Endothelial cell of umbilical vein (primary cell): Measurements from ENCODE around the gene CFTR. TPM values are rescaled to one million over a fixed set of nuclear protein-coding genes. Genes with fewer than 3 reads are reported as not detected.

ENCODE experiments used
- BruUV-seq: library from RNA; stranded (reverse); fragments of 400-500 nt; replicated peaks from 2 replicates; lab custom pipeline; 2021; lab: Mats Ljungman, UMichigan
- CTCF ChIA-PET: fragments of 300-600, 350-600 bp; sonication (Branson Sonifier 250); formaldehyde crosslinking; loops from one replicate; lab custom pipeline; 2021; ENCODE audit warnings: antibody characterized with exemption, inconsistent platforms; lab: Charles Lee
- POLR2A ChIA-PET: fragments of 300-600, 350-600 bp; sonication (Branson Sonifier 250); formaldehyde crosslinking; loops from one replicate; lab custom pipeline; 2021; ENCODE audit warnings: antibody characterized with exemption, inconsistent platforms; lab: Charles Lee
- DNase-seq: peaks from one replicate; pipeline ENCODE4 v3.0.0-alpha.2; 2011; ENCODE audit warnings: low read depth, low spot score
- FAIRE-seq: peaks from 2 replicates; lab custom pipeline; 2011; peaks lifted over from hg19 to GRCh38; lab: Jason Lieb, UNC
- H2AFZ ChIP-seq: 2 replicates; pipeline ENCODE4 v1.6.0; 2012; ENCODE audit warnings: low read depth, low read length, control low read depth, inconsistent platforms
- H3K27ac ChIP-seq: 2 replicates; pipeline ENCODE4 v1.5.1; 2011; ENCODE audit warnings: low read depth, mild to moderate bottlenecking, control low read depth, low read length, moderate library complexity; ENCODE audit not compliant: insufficient read depth
- H3K27me3 ChIP-seq, 2 experiments: 2 replicates each; pipeline versions ENCODE4 v1.6.0 to v1.6.1; 2011; ENCODE audit warnings: low read length in 2 of 2, mixed read lengths in 1 of 2; ENCODE audit not compliant: control insufficient read depth in 2 of 2, insufficient read depth in 2 of 2
- H3K36me3 ChIP-seq, 2 experiments: 2 replicates in 1 of 2; 3 replicates in 1 of 2; pipeline ENCODE4 v1.5.1; 2011; ENCODE audit warnings: low read length in 2 of 2, mild to moderate bottlenecking in 1 of 2, moderate library complexity in 1 of 2; ENCODE audit not compliant: control insufficient read depth in 2 of 2, insufficient read depth in 2 of 2; ENCODE audit errors: extremely low read depth in 1 of 2
- H3K4me1 ChIP-seq: 3 replicates; pipeline ENCODE4 v1.5.1; 2011; ENCODE audit warnings: mild to moderate bottlenecking, low read length; ENCODE audit not compliant: control insufficient read depth, insufficient read depth; ENCODE audit errors: extremely low read depth
- H3K4me2 ChIP-seq: 2 replicates; pipeline ENCODE4 v1.6.1; 2011; ENCODE audit warnings: low read length, control low read depth, mixed read lengths; ENCODE audit not compliant: insufficient read depth
- H3K4me3 ChIP-seq, 3 experiments: fragments of 200-600 bp in 1 of 3; sonication (generic), shearing (Covaris generic) in 1 of 3; replicated peaks in 1 of 3; 2 replicates each; pipeline ENCODE4 v1.5.1; 2011 to 2016; ENCODE audit warnings: control low read depth in 3 of 3, low read length in 3 of 3, mild to moderate bottlenecking in 2 of 3, inconsistent platforms in 1 of 3, low read depth in 1 of 3, moderate library complexity in 1 of 3; ENCODE audit not compliant: insufficient read depth in 1 of 3
- H3K79me2 ChIP-seq: 2 replicates; pipeline ENCODE4 v1.6.0; 2012; ENCODE audit warnings: low read length, inconsistent platforms; ENCODE audit not compliant: control insufficient read depth, insufficient read depth
- H3K9ac ChIP-seq: replicated peaks from 2 replicates; pipeline ENCODE3; 2011; ENCODE audit warnings: low read length, control low read depth; ENCODE audit not compliant: insufficient read depth; ENCODE audit errors: extremely low read depth
- H3K9me1 ChIP-seq: replicated peaks from 3 replicates; pipeline ENCODE4 v1.6.0; 2011; ENCODE audit warnings: mild to moderate bottlenecking, low read length; ENCODE audit not compliant: control insufficient read depth, insufficient read depth; ENCODE audit errors: extremely low read depth
- H3K9me3 ChIP-seq: replicated peaks from 2 replicates; pipeline ENCODE4 v1.5.1; 2012; ENCODE audit warnings: low read length, inconsistent platforms; ENCODE audit not compliant: control insufficient read depth, insufficient read depth
- H4K20me1 ChIP-seq: replicated peaks from 2 replicates; pipeline ENCODE3; 2011; ENCODE audit warnings: mild to moderate bottlenecking, low read length; ENCODE audit not compliant: control insufficient read depth, insufficient read depth; ENCODE audit errors: extremely low read depth
- EZH2 ChIP-seq: IDR thresholded peaks from 2 replicates; pipeline ENCODE4 v1.6.1; 2012; ENCODE audit warnings: borderline replicate concordance, low read depth, mild to moderate bottlenecking, moderate library complexity, low read length, inconsistent platforms; ENCODE audit not compliant: severe bottlenecking
- FOS ChIP-seq: IDR thresholded peaks from 2 replicates; pipeline ENCODE4 v1.6.1; 2011; ENCODE audit warnings: mild to moderate bottlenecking, low read length, moderate library complexity, borderline replicate concordance; ENCODE audit not compliant: insufficient read depth
- GATA2 ChIP-seq: IDR thresholded peaks from 2 replicates; pipeline ENCODE4 v1.7.0; 2011; ENCODE audit warnings: low read depth, mild to moderate bottlenecking, moderate library complexity, mixed read lengths, low read length; ENCODE audit not compliant: insufficient read length, insufficient read depth
- JUN ChIP-seq: IDR thresholded peaks from 2 replicates; pipeline ENCODE4 v1.6.1; 2011; ENCODE audit warnings: borderline replicate concordance, low read depth; ENCODE audit not compliant: insufficient read length, insufficient read depth
- MYC ChIP-seq: IDR thresholded peaks from one replicate; pipeline ENCODE4 v1.6.1; 2011; ENCODE audit warnings: mild to moderate bottlenecking, low read depth, low read length
- POLR2A ChIP-seq: IDR thresholded peaks from 2 replicates; pipeline ENCODE4 v1.6.1; 2012; ENCODE audit warnings: low read depth, mild to moderate bottlenecking, control low read depth, low read length
- POLR2AphosphoS5 ChIP-seq: IDR thresholded peaks from 2 replicates; pipeline ENCODE4 v1.6.1; 2012; ENCODE audit warnings: low read depth, mild to moderate bottlenecking, control low read depth, low read length, moderate library complexity; ENCODE audit not compliant: insufficient read depth
- dilution Hi-C: fragments of 300-500 bp; cut with MboI; formaldehyde crosslinking; loops from one replicate; pipeline ENCODE4 v1.15.0; 2019; ENCODE audit warnings: low sequenced_read_pairs; ENCODE audit not compliant: extremely low pct_ligation_motif_present
- intact Hi-C: fragments of 100-400 bp; cut with micrococcal nuclease; formaldehyde crosslinking; loops from one replicate; pipeline ENCODE4 v1.10.0; 2022
- polyA plus RNA-seq, 4 experiments: library from polyadenylated mRNA; depleted of rRNA in 3 of 4; stranded (reverse) in 3 of 4; unstranded in 1 of 4; fragments of >200 nt; gene quantifications; 2 replicates each; pipeline versions ENCODE4 v1.2.1 to v1.2.3, GENCODE V29; 2011 to 2012; ENCODE audit warnings: missing spikeins in 1 of 4
- total RNA-seq: library from RNA; stranded (reverse); gene quantifications from 2 replicates; pipeline ENCODE4 v1.2.3, GENCODE V29; 2021
- TF ChIP-seq, protein P1 (sequence below): IDR thresholded peaks from 2 replicates; pipeline ENCODE4 v1.6.1; 2011; ENCODE audit not compliant: insufficient read depth, insufficient read length
- TF ChIP-seq, protein P2 (sequence below), 2 donors: IDR thresholded peaks; 1 replicate in 1 of 2; 2 replicates in 1 of 2; pipeline ENCODE4 v1.5.1; 2011; ENCODE audit warnings: low read length in 2 of 2, mild to moderate bottlenecking in 2 of 2, moderate library complexity in 2 of 2, control low read depth in 1 of 2, inconsistent platforms in 1 of 2, low read depth in 1 of 2; ENCODE audit not compliant: insufficient read depth in 1 of 2; ENCODE audit errors: extremely low read depth in 1 of 2

CFTR gene
- total and polyA plus RNA-seq, 2 donors (not counting 3 experiments of a cell fraction or from before 2014, with no cell fraction given): 0.03 TPM; not detected in 1

DNA sequence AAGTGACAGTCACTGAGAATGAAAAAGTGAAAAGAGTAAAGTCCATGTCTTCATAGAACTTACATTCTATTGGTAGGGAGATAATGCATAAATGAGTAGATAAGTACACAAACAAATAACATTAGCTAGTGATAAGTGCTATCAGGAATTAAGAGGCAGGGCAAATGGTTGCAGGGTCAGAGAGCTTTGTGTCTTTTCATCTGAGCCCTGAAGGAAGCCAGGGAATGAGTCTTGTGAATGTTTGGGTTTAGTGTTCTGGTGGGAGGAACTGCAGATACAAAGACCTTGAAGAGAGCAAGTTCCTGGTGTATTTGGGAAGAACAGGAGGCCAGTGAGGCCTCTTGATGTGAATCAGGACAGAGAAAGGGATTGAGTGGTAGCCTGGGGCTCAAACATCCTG, 209.6 kb downstream of the CFTR start:
- Histone ChIP-seq H3K9me1 (no peaks in the 10 kb centered on the region), H3K4me1 (no peaks in the 10 kb centered on the region), H2AFZ (no peak overlapping the region), H3K9ac (no peak overlapping the region), H3K79me2 (no peaks in the 10 kb centered on the region), H3K4me3 (no peak overlapping the region), H3K27ac (no peak overlapping the region), H3K9me3 (no peaks in the 10 kb centered on the region), H3K36me3 (no peaks in the 10 kb centered on the region), H3K4me2 (no peak overlapping the region), H3K27me3 (peaks cover 0 to 2% of the 10 kb centered on the region in 2 experiments), H4K20me1 (no peaks in the 10 kb centered on the region)
- ChIA-PET CTCF (interaction anchor here (1.7 kb wide), 1 partner anchor 230 kb away, joined by 7 read pairs; no protein-coding TSS in a partner anchor), POLR2A (no interaction called here)
- no peak for TF ChIP-seq JUN
- FAIRE-seq: no peak
- BruUV-seq: no TSS peak
- DNase-seq: no peak
- intact Hi-C loops (no loop called here), dilution Hi-C loops (no loop called here)

DNA sequence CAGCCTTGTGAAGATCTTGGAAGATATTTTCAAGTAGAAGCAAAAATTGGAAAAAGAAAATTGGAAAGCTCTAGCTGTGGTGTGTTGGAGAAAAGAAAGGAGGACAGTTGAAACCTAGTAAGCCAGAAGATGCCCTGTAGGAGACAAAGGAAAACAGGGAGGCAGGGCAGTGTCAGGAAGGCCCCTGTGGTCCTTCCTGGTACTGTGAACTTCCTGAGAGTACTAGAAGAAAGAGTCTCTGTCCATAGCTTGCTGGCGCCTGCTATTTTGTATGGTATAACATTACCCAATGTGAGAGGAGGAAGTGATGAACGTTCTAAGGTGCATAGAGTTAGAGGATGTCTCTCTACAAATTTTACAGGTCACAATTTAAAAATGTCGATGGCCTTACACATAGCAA, 210.3 kb downstream of the CFTR start:
- POLR2A ChIA-PET: no interaction called here
- FAIRE-seq: no peak

More for the DNA sequence above, 210.3 kb downstream of the CFTR start:
- H3K36me3 ChIP-seq: no peaks in the 10 kb centered on the region
- H3K27ac ChIP-seq: no peak overlapping the region
- H4K20me1 ChIP-seq: no peaks in the 10 kb centered on the region
- CTCF ChIA-PET: interaction anchor here (1.4 kb wide), 1 partner anchor 12 kb away, joined by 4 read pairs; no protein-coding TSS in a partner anchor
- no peak overlapping the region for H3K9ac ChIP-seq
- TF ChIP-seq, protein P1, sequence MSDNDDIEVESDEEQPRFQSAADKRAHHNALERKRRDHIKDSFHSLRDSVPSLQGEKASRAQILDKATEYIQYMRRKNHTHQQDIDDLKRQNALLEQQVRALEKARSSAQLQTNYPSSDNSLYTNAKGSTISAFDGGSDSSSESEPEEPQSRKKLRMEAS: no peak
- TF ChIP-seq EZH2: no peak
- TF ChIP-seq MYC: no peak
- TF ChIP-seq, protein P2, sequence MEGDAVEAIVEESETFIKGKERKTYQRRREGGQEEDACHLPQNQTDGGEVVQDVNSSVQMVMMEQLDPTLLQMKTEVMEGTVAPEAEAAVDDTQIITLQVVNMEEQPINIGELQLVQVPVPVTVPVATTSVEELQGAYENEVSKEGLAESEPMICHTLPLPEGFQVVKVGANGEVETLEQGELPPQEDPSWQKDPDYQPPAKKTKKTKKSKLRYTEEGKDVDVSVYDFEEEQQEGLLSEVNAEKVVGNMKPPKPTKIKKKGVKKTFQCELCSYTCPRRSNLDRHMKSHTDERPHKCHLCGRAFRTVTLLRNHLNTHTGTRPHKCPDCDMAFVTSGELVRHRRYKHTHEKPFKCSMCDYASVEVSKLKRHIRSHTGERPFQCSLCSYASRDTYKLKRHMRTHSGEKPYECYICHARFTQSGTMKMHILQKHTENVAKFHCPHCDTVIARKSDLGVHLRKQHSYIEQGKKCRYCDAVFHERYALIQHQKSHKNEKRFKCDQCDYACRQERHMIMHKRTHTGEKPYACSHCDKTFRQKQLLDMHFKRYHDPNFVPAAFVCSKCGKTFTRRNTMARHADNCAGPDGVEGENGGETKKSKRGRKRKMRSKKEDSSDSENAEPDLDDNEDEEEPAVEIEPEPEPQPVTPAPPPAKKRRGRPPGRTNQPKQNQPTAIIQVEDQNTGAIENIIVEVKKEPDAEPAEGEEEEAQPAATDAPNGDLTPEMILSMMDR (IDR thresholded peaks at IDR 0.05; ENCODE audit: extremely low read depth in 1 of 2, insufficient read depth in 1 of 2, low read depth in 1 of 2, low read length in 2 of 2): no peak
- no peak for TF ChIP-seq FOS
- TF ChIP-seq JUN: no peak
- no peak for TF ChIP-seq POLR2A
- no peak for TF ChIP-seq POLR2AphosphoS5
- TF ChIP-seq GATA2: no peak
- BruUV-seq: no TSS peak
- H3K4me3 ChIP-seq: no peak overlapping the region
- dilution Hi-C loops: no loop called here
- no peaks in the 10 kb centered on the region for H3K4me1 ChIP-seq
- peaks cover 0 to 2% of the 10 kb centered on the region in 2 experiments for H3K27me3 ChIP-seq
- no peak overlapping the region for H3K4me2 ChIP-seq
- H3K9me3 ChIP-seq: no peaks in the 10 kb centered on the region
- intact Hi-C loops: no loop called here
- H3K79me2 ChIP-seq: no peaks in the 10 kb centered on the region
- H2AFZ ChIP-seq: no peak overlapping the region
- H3K9me1 ChIP-seq: no peaks in the 10 kb centered on the region
- no peak for DNase-seq
